GM10847 (cell line): Measurements from ENCODE around the gene CD209.

Source experiments
- POLR2A ChIP-seq: IDR thresholded peaks from 2 replicates; pipeline ENCODE4 v1.6.1; 2011; ENCODE audit not compliant: insufficient read length; ENCODE audit errors: extremely low read depth

The CD209 gene

DNA sequence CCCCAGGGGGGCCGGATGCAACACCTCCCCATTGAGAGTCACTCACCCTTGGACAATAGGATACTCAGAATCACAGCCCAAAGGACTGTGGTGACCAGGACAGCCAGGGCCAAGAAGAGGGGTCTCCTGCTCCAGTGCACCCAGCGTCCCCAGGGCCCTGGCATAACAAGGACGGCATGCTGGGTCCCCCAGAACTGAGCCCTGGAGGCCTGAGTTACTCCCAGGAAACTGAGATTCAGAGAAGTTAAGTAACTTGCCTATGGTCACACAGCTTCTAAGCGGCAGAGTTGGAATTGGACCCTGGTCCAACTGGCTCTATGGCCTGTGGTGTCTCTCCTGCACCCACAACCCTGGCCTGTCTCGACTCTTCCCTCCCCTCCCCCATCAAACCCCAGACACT, 15.7 kb downstream of the CD209 start:
- TF ChIP-seq POLR2A = no peak

DNA sequence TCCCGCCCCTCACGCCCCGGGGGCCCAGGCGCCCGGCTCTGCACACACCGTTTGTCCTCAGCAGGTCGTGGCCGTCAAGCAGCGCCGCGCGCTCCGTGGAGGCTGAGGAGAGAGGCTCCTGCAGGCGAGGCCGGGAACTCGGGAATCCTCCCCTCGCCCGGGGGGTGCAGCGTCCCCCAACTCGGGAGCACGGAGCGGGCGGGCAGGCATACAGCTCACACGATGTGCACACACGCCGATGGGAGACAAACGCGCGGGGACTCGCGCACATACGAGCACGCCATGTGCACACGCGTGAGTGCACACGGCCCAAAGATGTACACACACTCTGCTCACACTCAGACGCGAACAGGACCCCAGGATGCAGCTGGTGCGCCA, 16.1 kb downstream of the CD209 start:
- TF ChIP-seq POLR2A = no peak

DNA sequence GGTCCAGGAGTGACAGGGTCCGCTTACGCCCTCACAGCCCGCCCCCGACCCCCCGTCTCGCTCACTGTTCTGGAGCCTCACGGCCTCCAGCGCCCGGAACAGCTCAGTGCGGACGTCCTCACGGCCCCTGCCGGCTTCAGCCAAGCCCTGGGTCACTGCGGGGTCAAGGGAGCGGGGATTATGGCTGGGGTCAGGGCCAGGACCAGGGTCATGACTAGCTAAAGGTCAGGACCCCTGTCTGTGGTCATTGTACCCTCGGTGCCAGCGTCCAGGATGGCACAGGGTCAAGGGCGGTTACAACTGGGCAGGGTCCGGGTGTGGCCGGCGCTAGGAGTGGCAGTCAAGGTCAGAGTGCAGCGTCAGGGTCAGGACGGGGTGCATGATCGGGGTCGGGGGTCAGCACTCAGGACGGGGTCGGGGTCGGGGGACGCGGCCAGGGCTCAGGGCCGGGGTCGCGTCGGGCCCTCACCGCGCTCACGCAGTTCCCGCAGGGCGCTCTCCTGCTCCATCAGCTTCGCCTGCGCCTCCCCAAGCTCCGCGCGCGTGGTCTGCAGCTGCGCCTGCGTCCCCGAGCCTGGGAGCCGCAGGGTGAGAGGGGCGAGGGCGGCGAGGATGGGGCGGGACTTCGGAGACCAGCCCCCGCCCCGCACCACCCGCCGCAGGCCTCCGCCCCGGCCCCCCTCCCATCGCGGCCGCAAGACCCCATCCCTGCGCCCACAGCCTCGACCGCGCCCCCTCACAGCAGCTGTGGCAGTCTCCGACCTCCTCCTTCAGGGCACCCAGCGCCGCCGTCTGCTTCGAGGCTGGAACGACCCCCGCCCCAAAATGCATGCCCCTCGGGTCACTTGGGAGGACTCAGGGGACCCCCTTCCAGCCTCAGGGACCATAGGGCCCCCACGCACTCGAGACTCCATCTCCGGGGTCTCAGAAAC, 16.8 kb downstream of the CD209 start:
- no peak for TF ChIP-seq POLR2A

DNA sequence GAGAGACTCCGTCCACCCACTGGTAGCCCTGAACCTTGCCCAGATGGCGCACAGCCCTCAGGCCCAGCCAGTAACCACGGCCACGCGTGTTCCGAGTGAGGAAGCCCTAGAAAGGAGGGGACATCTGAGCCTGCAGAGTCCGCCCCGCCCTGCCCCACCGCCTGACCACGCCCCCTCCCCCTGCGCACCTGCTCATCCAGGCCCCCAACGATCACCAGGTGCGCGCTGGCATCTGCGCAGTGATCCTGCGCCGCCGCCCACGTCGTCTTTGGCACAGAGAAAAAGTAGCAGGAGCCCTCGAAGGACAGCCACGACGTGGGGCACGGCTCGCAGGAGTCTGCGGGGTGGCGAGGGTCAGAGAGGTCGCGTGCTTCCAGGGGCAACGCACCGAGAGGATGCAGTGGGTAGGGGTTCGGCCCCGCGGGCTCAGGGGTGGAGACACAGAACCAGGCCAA, 17.5 kb downstream of the CD209 start:
- no peak for TF ChIP-seq POLR2A

DNA sequence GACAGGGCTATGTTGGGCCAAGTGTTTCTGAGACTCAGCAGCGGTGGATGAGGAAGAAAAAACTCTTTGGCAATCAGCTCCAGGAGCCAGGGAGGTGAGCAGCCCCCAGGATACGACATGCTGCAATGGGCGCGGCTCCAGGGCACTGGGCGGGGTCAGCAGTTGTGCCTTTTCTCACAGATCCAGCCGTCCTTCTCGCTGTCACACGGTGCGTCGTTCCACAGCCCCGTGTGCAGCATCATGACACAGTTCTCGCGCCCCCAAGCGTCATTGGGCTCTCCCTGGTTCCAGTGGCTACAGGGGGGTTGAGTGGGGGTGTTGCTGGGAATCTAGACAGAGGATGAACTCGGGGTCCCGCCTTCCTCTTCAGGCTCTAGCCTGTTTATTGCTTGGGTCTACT, 18.1 kb downstream of the CD209 start:
- no peak for TF ChIP-seq POLR2A

DNA sequence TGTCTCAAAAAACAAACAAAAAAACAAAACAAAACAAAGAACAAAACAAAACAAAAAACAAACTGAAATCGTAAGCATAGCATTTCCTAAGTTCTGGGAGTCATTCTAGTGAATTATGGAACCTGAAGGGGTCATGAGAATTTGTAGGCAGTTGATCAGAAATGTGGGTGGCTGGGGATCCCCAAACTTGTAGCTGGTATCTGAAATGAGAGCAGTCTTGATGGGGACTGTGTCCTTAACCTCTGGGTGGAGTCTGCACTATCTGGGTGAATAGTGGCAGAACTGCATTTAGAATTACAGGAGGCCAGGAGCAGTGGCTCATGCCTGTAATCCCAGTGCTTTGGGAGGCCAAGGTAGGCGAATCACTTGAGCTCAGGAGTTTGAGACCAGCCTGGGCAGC, 21.5 kb downstream of the CD209 start:
- TF ChIP-seq POLR2A = no peak

DNA sequence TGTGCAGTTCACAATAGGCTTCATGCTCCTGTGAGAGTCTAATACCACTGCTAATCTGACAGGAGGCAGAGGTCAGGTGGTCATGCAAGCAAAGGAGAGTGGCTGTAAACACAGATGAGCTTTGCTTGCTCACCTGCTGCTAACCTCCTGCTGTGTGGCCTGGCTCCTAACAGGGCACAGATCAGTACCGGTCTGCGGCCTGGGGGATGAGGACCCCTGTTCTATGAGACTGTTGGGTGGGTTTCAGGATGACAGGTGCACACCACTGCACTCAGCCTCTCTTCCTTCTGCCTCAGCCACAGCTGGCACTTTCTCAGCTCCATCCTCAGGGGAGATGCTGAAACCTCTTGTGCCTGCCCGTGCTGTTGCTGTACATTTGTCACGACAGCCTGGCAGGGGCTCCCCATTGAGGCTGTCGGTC, 25.1 kb downstream of the CD209 start:
- TF ChIP-seq POLR2A = no peak

DNA sequence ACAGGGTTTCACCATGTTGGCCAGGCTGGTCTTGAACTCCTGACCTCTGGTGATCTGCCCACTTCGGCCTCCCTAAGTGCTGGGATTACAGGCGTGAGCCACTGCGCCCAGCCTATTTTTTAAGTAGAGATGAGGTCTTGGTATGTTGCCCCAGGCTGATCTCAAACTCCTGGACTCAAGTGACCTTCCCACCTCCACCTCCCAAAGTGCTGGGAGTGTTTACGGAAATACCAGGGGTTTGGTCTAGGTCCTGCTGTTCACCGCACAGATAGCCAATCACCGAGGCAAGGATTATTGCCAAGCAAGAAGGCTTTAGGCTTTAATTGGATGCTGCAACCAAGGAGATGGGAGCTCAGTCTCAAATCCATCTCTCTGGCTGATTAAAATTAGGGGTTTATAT, 27.0 kb downstream of the CD209 start:
- TF ChIP-seq POLR2A = no peak

DNA sequence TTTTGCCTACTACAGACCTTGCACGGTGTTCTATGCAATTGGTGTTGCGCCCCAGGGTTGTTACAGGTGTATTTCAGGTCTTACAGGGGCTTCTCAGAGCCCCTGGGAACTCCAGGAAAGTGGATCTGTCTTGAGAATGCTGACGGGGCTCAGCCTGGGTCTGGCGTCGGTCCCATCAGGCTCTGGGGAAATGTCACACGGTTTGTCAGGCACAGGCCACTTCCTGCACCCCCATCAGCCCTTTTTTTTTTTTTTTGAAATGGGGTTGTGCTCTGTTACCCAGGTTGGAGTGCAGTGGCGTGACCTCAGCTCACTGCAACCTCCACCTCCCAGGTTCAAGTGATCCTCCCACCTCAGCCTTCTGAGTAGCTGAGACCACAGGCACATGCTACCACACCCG, 28.7 kb downstream of the CD209 start:
- TF ChIP-seq POLR2A = no peak

DNA sequence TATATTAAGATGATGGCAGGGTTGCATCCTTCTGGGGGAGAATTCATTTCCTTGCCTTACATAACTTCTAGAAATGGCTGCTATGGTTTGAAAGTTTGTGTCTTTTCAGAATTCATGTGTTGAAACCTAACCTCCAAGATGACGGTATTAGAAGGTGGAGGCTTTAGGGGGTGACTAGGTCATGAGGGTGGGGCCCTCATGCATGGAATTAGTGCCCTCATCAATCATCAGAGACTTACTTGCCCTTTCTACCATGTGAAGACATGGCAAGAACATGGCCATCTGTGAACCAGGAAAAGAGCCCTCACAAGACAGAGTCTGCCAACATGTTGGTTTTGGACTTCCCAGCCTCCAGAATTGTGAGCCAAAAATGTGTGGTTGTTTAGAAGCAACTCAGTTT, 30.6 kb downstream of the CD209 start:
- TF ChIP-seq POLR2A = no peak

DNA sequence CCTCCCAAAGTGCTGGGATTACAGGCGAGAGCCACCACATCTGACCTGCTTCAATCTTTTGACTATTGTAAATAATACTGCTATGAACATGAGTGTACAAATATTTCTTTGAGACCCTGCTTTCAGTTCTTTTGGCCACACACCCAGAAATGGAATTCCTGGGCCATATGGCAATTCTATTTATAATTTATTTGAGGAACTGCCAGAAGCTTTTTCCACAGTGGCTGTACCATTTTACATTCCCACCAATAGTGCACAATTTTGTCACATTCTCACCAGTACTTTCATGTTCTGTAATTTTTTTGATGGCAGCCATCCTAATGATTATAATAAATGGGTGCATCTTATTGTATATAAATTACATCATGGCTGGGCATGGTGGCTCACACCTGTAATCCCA, 31.7 kb downstream of the CD209 start:
- TF ChIP-seq POLR2A = no peak

DNA sequence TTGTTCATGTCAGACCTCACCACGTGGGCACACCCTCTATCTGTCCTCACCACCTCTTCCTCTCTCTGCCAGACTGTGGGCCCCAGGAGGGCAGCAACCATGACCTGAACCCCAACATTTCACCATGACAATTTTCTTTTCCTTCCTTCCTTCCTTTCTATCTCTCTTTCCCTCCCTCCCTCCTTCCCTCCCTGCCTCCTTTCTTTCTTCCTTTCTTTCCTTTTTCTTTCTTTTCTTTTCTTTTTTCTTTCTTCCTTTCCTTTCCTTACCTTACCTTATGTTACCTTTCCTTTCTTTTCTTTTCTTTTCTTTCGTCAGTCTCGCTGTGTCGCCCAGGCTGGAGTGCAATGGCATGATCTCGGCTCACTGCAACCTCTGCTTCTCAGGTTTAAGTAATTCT, 36.7 kb downstream of the CD209 start:
- TF ChIP-seq POLR2A = no peak

DNA sequence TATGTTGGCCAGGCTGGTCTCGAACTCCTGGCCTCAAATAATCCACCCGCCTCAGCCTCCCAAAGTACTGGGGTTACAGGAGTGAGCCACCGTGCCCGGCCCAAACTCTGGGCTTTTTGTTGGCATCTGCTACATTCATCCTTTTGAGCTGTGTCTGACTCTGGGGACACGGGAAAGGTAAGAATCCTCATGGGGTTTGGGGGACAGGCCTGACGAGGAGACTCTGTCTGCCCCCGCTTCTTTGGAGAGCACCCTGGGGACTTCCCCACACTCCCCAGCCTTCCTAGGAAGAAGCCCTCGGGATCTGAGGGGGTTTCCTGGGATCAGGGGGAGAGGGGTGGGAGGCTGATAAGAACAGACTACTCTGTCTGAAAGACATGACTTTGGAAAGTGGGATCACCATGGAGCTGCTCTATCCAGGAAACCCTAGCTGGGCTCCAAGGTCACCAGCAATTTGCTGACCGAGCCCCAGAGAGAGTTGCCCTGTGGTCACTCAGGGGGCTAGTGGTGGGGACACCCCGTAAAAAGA, 37.3 kb downstream of the CD209 start:
- no peak for TF ChIP-seq POLR2A

DNA sequence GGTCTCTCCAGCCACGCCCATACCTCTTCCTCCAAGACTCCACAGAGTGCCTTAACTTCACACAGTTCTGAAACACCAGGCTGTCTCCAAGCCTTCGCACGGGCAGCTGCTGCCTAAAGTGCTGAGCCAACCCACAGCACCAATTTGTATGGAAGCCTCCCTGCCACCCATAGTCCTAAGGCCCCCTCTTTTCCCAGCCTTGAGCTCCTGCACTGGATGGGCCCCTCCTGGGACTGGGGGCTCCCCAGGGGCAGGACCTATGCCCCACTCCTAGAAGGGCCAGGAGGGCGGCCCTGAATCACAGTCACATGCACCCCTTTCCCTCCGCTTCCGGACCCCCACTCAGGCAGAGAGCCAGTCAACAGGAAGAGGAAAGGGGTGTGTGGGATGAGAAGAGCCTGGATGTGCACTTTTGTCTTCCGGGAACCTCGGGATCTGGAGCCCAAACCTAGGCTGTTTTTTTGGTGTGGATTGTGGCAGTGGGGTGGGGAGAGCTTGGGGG, 40.3 kb downstream of the CD209 start:
- TF ChIP-seq POLR2A = no peak

DNA sequence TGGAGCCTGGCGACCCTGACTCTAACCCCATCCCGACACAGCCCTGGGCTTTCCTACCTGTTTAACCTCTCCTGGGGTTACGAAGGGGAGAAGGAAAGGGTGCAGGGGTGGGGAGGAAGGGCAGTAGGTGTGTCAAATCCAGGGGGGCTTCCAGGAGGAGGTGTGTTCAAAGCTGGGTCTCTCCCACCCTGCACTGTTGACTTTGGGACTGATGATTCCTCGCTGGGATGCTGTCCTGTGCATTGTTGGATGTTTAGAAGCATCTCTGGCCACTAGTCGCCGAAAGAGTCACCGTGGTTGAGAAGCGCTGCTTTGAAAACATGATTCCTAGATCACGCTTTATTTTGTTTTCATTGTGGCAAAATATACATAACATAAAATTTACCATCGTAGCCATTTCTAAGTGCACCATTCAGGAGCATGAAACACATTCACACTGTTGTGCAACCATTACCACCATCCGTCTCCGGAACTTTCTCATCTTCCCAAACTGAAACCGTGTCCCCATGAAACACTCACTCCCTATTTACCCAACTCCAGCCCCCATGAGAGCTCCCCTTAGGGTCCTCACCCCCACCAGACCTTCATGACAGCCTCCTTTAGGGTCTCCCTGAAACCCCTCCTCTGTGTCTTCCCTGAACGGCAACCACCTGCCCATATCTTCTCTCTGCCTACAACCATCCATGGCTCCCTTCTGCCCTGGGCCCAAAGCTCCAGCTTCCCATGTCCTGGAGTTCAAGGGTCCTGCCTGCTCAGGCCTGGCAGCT, 41.0 kb downstream of the CD209 start:
- TF ChIP-seq POLR2A = no peak
